Mesenchymal stem cell (in vitro differentiated cells and primary cell): ENCODE measurements around the gene CACNA1I.

Experiments
- DNase-seq: peaks from one replicate; pipeline ENCODE4 v3.0.0-alpha.2; 2013
- H2AFZ ChIP-seq: one replicate; pipeline ENCODE4 v1.6.1; 2013; ENCODE audit warnings: low read depth, mild to moderate bottlenecking, control low read depth, inconsistent platforms, low read length, moderate library complexity
- H2AK5ac ChIP-seq: 2 replicates; pipeline ENCODE4 v1.6.1; 2013; ENCODE audit warnings: low read length, moderate library complexity, mild to moderate bottlenecking, inconsistent platforms; ENCODE audit not compliant: severe bottlenecking
- H2BK120ac ChIP-seq: one replicate; pipeline ENCODE4 v1.6.1; 2013; ENCODE audit warnings: low read depth, mild to moderate bottlenecking, inconsistent platforms, low read length, moderate library complexity
- H2BK12ac ChIP-seq, 2 experiments: one replicate each; pipeline ENCODE4 v1.6.1; 2013; ENCODE audit warnings: inconsistent platforms in 2 of 2, low read length in 2 of 2, mild to moderate bottlenecking in 2 of 2, moderate library complexity in 2 of 2, control low read depth in 1 of 2
- H2BK15ac ChIP-seq: one replicate; pipeline ENCODE4 v1.6.1; 2013; ENCODE audit warnings: mild to moderate bottlenecking, low read depth, inconsistent platforms; ENCODE audit not compliant: poor library complexity, severe bottlenecking
- H2BK5ac ChIP-seq: 2 replicates; pipeline ENCODE4 v1.6.1; 2013; ENCODE audit warnings: low read depth, mild to moderate bottlenecking, low read length, control low read depth, inconsistent platforms; ENCODE audit not compliant: poor library complexity, severe bottlenecking
- H3K14ac ChIP-seq, 2 experiments: one replicate each; pipeline ENCODE4 v1.6.1; 2013; ENCODE audit warnings: inconsistent platforms in 2 of 2, low read length in 2 of 2, control low read depth in 1 of 2, mild to moderate bottlenecking in 1 of 2, moderate library complexity in 1 of 2
- H3K18ac ChIP-seq, 2 experiments: one replicate each; pipeline ENCODE4 v1.6.1; 2013; ENCODE audit warnings: inconsistent platforms in 2 of 2, low read length in 2 of 2, control low read depth in 1 of 2, low read depth in 1 of 2, mild to moderate bottlenecking in 1 of 2
- H3K23ac ChIP-seq, 2 experiments: one replicate each; pipeline ENCODE4 v1.6.1; 2013; ENCODE audit warnings: inconsistent platforms in 2 of 2, low read length in 2 of 2, mild to moderate bottlenecking in 2 of 2, moderate library complexity in 2 of 2, control low read depth in 1 of 2
- H3K27ac ChIP-seq: 2 replicates; pipeline ENCODE4 v1.5.1; 2013; ENCODE audit warnings: mild to moderate bottlenecking, moderate library complexity, low read length, control low read depth, inconsistent platforms; ENCODE audit not compliant: poor library complexity, severe bottlenecking
- H3K27me3 ChIP-seq, 2 experiments: 2 replicates each; pipeline versions ENCODE4 v1.6.1 to v1.7.0; 2013; ENCODE audit warnings: low read length in 2 of 2, mild to moderate bottlenecking in 2 of 2, moderate library complexity in 2 of 2, control low read depth in 1 of 2, inconsistent platforms in 1 of 2; ENCODE audit not compliant: control insufficient read depth in 1 of 2, insufficient read depth in 1 of 2
- H3K36me3 ChIP-seq, 2 experiments: 2 replicates each; pipeline versions ENCODE4 v1.6.1 to v1.7.0; 2013; ENCODE audit warnings: low read length in 2 of 2, control low read depth in 1 of 2, inconsistent platforms in 1 of 2, low read depth in 1 of 2, mild to moderate bottlenecking in 1 of 2; ENCODE audit not compliant: insufficient read depth in 2 of 2, control insufficient read depth in 1 of 2
- H3K4ac ChIP-seq, 2 experiments: one replicate each; pipeline ENCODE4 v1.6.1; 2013; ENCODE audit warnings: inconsistent platforms in 2 of 2, low read length in 2 of 2, mild to moderate bottlenecking in 2 of 2, moderate library complexity in 2 of 2, control low read depth in 1 of 2, low read depth in 1 of 2
- H3K4me1 ChIP-seq: 2 replicates; pipeline ENCODE4 v1.6.1; 2013; ENCODE audit warnings: low read depth, low read length, control low read depth; ENCODE audit not compliant: control insufficient read depth, insufficient read depth
- H3K4me2 ChIP-seq: 2 replicates; pipeline ENCODE4 v1.6.1; 2013; ENCODE audit warnings: low read length, mild to moderate bottlenecking, inconsistent platforms; ENCODE audit not compliant: poor library complexity, severe bottlenecking
- H3K4me3 ChIP-seq, 2 experiments: 2 replicates each; pipeline versions ENCODE4 v1.5.1 to v1.7.0; 2013; ENCODE audit warnings: low read length in 2 of 2, mild to moderate bottlenecking in 2 of 2, control low read depth in 1 of 2, low read depth in 1 of 2; ENCODE audit not compliant: insufficient read depth in 1 of 2
- H3K79me1 ChIP-seq: replicated peaks from 2 replicates; pipeline ENCODE4 v1.6.1; 2013; ENCODE audit warnings: mild to moderate bottlenecking, control low read depth, low read length, inconsistent platforms; ENCODE audit not compliant: poor library complexity, severe bottlenecking
- H3K9ac ChIP-seq: 2 replicates; pipeline ENCODE4 v1.7.0; 2013; ENCODE audit warnings: mild to moderate bottlenecking, low read length, moderate library complexity
- H3K9me3 ChIP-seq: 2 replicates; pipeline ENCODE4 v1.7.0; 2013; ENCODE audit warnings: mild to moderate bottlenecking, low read length; ENCODE audit not compliant: control insufficient read depth
- H4K8ac ChIP-seq: one replicate; pipeline ENCODE4 v1.6.1; 2013; ENCODE audit warnings: inconsistent platforms, mild to moderate bottlenecking, low read length, moderate library complexity
- H4K91ac ChIP-seq: one replicate; pipeline ENCODE4 v1.6.1; 2013; ENCODE audit warnings: mild to moderate bottlenecking, low read length, inconsistent platforms
- WGBS: methylation state at CpG from one replicate; pipeline ENCODE4 v1.1.7; 2013; ENCODE audit warnings: mixed read lengths; 5-methylcytosine and 5-hydroxymethylcytosine counted together

The CACNA1I gene

GRCh38 chr22:39547587-39547947 lies 23.0 kb upstream of the CACNA1I start:
- no peak overlapping the region for H2BK120ac ChIP-seq
- H3K18ac ChIP-seq: no peak overlapping the region
- no peak overlapping the region for H3K23ac ChIP-seq
- no peak overlapping the region for H3K4me3 ChIP-seq
- no peak overlapping the region for H3K27ac ChIP-seq
- no peaks in the 10 kb centered on the region for H3K36me3 ChIP-seq
- peaks cover 56 to 75% of the 10 kb centered on the region in 2 experiments for H3K27me3 ChIP-seq
- DNase-seq: no peak
- H3K9me3 ChIP-seq: no peaks in the 10 kb centered on the region
- no peak overlapping the region for H2AK5ac ChIP-seq
- no peak overlapping the region for H2AFZ ChIP-seq
- no peak overlapping the region for H3K14ac ChIP-seq
- no peak overlapping the region for H2BK5ac ChIP-seq
- WGBS: 39% methylated on average over 2 of the region's 2 CpGs
- no peaks in the 10 kb centered on the region for H3K79me1 ChIP-seq
- peaks cover 9% of the 10 kb centered on the region for H3K4me1 ChIP-seq
- no peak overlapping the region for H4K91ac ChIP-seq
- no peak overlapping the region for H2BK12ac ChIP-seq
- no peak overlapping the region for H2BK15ac ChIP-seq
- no peak overlapping the region for H4K8ac ChIP-seq
- no peak overlapping the region for H3K9ac ChIP-seq
- no peak overlapping the region for H3K4ac ChIP-seq
- no peak overlapping the region for H3K4me2 ChIP-seq

DNA sequence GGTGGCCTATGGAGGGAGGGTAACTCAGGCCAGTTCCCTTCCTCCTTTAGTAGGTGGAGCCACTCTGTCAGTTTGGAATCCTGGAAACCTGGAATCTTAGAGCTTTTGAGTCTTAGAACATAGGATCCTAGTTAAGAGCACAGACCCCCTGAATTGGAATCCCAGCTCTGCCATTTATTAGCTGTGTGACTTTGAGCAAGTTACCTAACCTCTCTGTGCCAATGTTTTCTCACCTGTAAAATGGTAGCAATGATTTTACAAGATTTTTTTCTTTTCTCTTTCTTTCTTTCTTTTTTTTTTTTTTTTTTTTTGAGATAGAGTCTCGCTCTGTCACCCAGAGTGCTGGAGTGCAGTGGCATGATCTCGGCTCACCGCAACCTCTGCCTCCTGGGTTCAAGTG lies 17.1 kb upstream of the CACNA1I start:
- Histone ChIP-seq H3K23ac (no peak overlapping the region), H3K4ac (no peak overlapping the region), H3K4me1 (peaks cover 10% of the 10 kb centered on the region), H2BK15ac (no peak overlapping the region), H3K4me2 (no peak overlapping the region), H2BK120ac (no peak overlapping the region), H2BK12ac (no peak overlapping the region), H3K9ac (no peak overlapping the region), H3K18ac (no peak overlapping the region), H2AFZ (no peak overlapping the region), H3K4me3 (no peak overlapping the region), H3K36me3 (no peaks in the 10 kb centered on the region), H3K27ac (no peak overlapping the region), H4K8ac (no peak overlapping the region), H3K79me1 (no peaks in the 10 kb centered on the region), H3K9me3 (no peaks in the 10 kb centered on the region), H3K27me3 (peaks cover 75 to 77% of the 10 kb centered on the region in 2 experiments), H3K14ac (no peak overlapping the region), H2AK5ac (no peak overlapping the region), H2BK5ac (no peak overlapping the region), H4K91ac (no peak overlapping the region)
- no peak for DNase-seq
- WGBS: 75% methylated on average over 3 of the region's 3 CpGs

DNA sequence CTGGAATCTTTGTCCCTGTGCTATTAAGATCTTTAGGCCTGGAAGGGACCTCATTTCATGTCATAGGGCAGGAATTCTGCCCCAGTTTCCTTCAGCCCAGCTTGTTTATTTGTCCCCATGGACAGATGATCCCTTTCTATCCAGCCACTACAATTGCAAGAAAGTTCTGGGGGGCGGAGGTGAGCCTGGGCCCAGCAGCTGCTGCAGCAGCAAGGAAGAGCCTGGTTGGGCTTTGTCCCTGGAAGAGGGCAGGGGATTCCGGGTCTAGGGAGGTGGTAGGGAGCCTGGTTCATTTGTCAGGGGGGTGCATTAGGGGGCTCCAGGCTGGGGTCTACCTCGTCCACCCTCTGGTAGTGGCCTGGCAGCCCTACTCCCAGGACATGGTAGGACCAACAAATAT lies 16.4 kb upstream of the CACNA1I start:
- no peak overlapping the region for H2BK15ac ChIP-seq
- no peak overlapping the region for H4K91ac ChIP-seq
- no peak overlapping the region for H3K4ac ChIP-seq
- H3K4me2 ChIP-seq: no peak overlapping the region
- H4K8ac ChIP-seq: no peak overlapping the region
- no peaks in the 10 kb centered on the region for H3K36me3 ChIP-seq
- WGBS: 46% methylated on average over 3 of the region's 3 CpGs
- peaks cover 11% of the 10 kb centered on the region for H3K4me1 ChIP-seq
- H2AFZ ChIP-seq: no peak overlapping the region
- peaks cover 75 to 79% of the 10 kb centered on the region in 2 experiments for H3K27me3 ChIP-seq
- no peak overlapping the region for H3K4me3 ChIP-seq
- H2AK5ac ChIP-seq: no peak overlapping the region
- H3K14ac ChIP-seq: no peak overlapping the region
- H3K18ac ChIP-seq: no peak overlapping the region
- no peak overlapping the region for H2BK12ac ChIP-seq
- DNase-seq: no peak
- H3K9ac ChIP-seq: no peak overlapping the region
- H3K27ac ChIP-seq: no peak overlapping the region
- H3K9me3 ChIP-seq: no peaks in the 10 kb centered on the region
- H3K23ac ChIP-seq: no peak overlapping the region
- no peak overlapping the region for H2BK120ac ChIP-seq
- H3K79me1 ChIP-seq: no peaks in the 10 kb centered on the region
- no peak overlapping the region for H2BK5ac ChIP-seq

GRCh38 chr22:39556970-39557841 lies 13.3 kb upstream of the CACNA1I start:
- Histone ChIP-seq H2AK5ac (no peak overlapping the region), H3K4me1 (peaks cover 15% of the 10 kb centered on the region), H3K4me2 (peak overlapping the region; percentile 67), H2BK5ac (no peak overlapping the region), H2BK120ac (no peak overlapping the region), H4K91ac (no peak overlapping the region), H3K4ac (no peak overlapping the region), H3K27ac (no peak overlapping the region), H3K9me3 (no peaks in the 10 kb centered on the region), H3K4me3 (peak overlapping the region in 1 of 2 experiments; percentile 21), H3K23ac (peak overlapping the region in 1 of 2 experiments; percentile 13), H2AFZ (no peak overlapping the region), H3K79me1 (no peaks in the 10 kb centered on the region), H2BK15ac (no peak overlapping the region), H3K9ac (no peak overlapping the region), H3K36me3 (no peaks in the 10 kb centered on the region), H3K14ac (no peak overlapping the region), H2BK12ac (no peak overlapping the region), H4K8ac (no peak overlapping the region), H3K18ac (no peak overlapping the region), H3K27me3 (peaks cover 80 to 82% of the 10 kb centered on the region in 2 experiments)
- 18% methylated on average over 24 of the region's 72 CpGs for WGBS
- peak; percentile 16 for DNase-seq
